HTR-8/SVneo (cell line): Measurements from ENCODE around the gene FOXM1.
A peak's percentile ranks its signal among the peaks of the same experiment; 100 is the strongest.
"Not testable (repeated sequence)": the region's sequence is repeated elsewhere in the genome, so short reads cannot be mapped to it uniquely, and the experiment has no call there.

ENCODE experiments used
- DNase-seq: peaks from one replicate; pipeline ENCODE4 v3.0.0; 2011; ENCODE audit warnings: low spot score, mixed read lengths; ENCODE audit not compliant: insufficient read length
- FAIRE-seq: peaks from 2 replicates; lab custom pipeline; 2011; peaks lifted over from hg19 to GRCh38; lab: Jason Lieb, UNC

The FOXM1 gene

GRCh38 chr12:2886768-2887450 is 9.9 kb upstream of the FOXM1 start:
- FAIRE-seq = no peak

GRCh38 chr12:2884810-2885209 is 7.8 kb upstream of the FOXM1 start:
- no peak for FAIRE-seq

More at GRCh38 chr12:2886768-2887450, 9.9 kb upstream of the FOXM1 start:
- no peak for DNase-seq

GRCh38 chr12:2879853-2880252 is 2.9 kb upstream of the FOXM1 start:
- FAIRE-seq = no peak

More at GRCh38 chr12:2884810-2885209, 7.8 kb upstream of the FOXM1 start:
- no peak for DNase-seq

GRCh38 chr12:2877953-2878732 is 1.2 kb upstream of the FOXM1 start:
- DNase-seq (no peak), FAIRE-seq (peak; percentile 31)

More at GRCh38 chr12:2879853-2880252, 2.9 kb upstream of the FOXM1 start:
- DNase-seq = no peak

GRCh38 chr12:2876431-2877046 is 435 bp downstream of the FOXM1 start:
- FAIRE-seq (no peak), DNase-seq (no peak)

GRCh38 chr12:2868986-2869632 is 7.9 kb downstream of the FOXM1 start:
- not testable (repeated sequence) for DNase-seq, FAIRE-seq

- FAIRE-seq = no peak
Observed at GRCh38 chr12:2864198-2864597, 12.8 kb downstream of the FOXM1 start.

GRCh38 chr12:2863402-2863801 is 13.6 kb downstream of the FOXM1 start:
- not testable (repeated sequence) for DNase-seq, FAIRE-seq

More at GRCh38 chr12:2864198-2864597, 12.8 kb downstream of the FOXM1 start:
- DNase-seq = no peak

- FAIRE-seq (no peak), DNase-seq (no peak)
Observed at GRCh38 chr12:2862876-2863275, 14.1 kb downstream of the FOXM1 start.

GRCh38 chr12:2860170-2860569 is 16.8 kb downstream of the FOXM1 start:
- FAIRE-seq = no peak

GRCh38 chr12:2858944-2859421 is 18.0 kb downstream of the FOXM1 start:
- no peak for FAIRE-seq
- no peak for DNase-seq

More at GRCh38 chr12:2860170-2860569, 16.8 kb downstream of the FOXM1 start:
- DNase-seq = no peak

GRCh38 chr12:2858334-2858733 is 18.6 kb downstream of the FOXM1 start:
- DNase-seq (no peak), FAIRE-seq (peak; percentile 62)

- no peak for DNase-seq
- no peak for FAIRE-seq
Observed at GRCh38 chr12:2857576-2857975, 19.4 kb downstream of the FOXM1 start.

- DNase-seq (no peak), FAIRE-seq (no peak)
Observed at GRCh38 chr12:2857021-2857431, 19.9 kb downstream of the FOXM1 start, which contains the start of gene TEX52. Gene TEX52 (minus strand): TSS chr12:2857039. CDS start chr12:2857026, 13 bp downstream.

GRCh38 chr12:2856051-2856450 is 20.9 kb downstream of the FOXM1 start:
- FAIRE-seq (peak; percentile 42), DNase-seq (no peak)

GRCh38 chr12:2855546-2855945 is 21.4 kb downstream of the FOXM1 start:
- DNase-seq = no peak
- no peak for FAIRE-seq

GRCh38 chr12:2854669-2855453 is 22.1 kb downstream of the FOXM1 start:
- DNase-seq (no peak), FAIRE-seq (no peak)

- DNase-seq = peak; percentile 96
- FAIRE-seq = peak; percentile 87
Observed at GRCh38 chr12:2853626-2854025, 23.3 kb downstream of the FOXM1 start.

GRCh38 chr12:2851931-2852330 is 25.0 kb downstream of the FOXM1 start:
- FAIRE-seq (no peak), DNase-seq (no peak)
